HG03520 (cell line): Measurements from ENCODE around the gene PRKG2.
"Not testable (repeated sequence)": the region's sequence is repeated elsewhere in the genome, so short reads cannot be mapped to it uniquely, and the experiment has no call there.

Source experiments
- ATAC-seq: cut with Tn5 transposase; IDR thresholded peaks from one replicate; pipeline ENCODE4 v1.9.1; 2021; ENCODE audit warnings: mild to moderate bottlenecking, moderate library complexity; ENCODE audit not compliant: unreplicated experiment

Gene PRKG2

GRCh38 chr4:81162752-81163458, 52.1 kb downstream of the PRKG2 start:
- ATAC-seq, result no peak

GRCh38 chr4:81153714-81154323, 61.2 kb downstream of the PRKG2 start:
- ATAC-seq, result not testable (repeated sequence)

GRCh38 chr4:81152839-81153713, 61.9 kb downstream of the PRKG2 start:
- ATAC-seq, result no peak

- ATAC-seq, result no peak
Measured at GRCh38 chr4:81149976-81150375, 65.0 kb downstream of the PRKG2 start.

GRCh38 chr4:81148576-81148975, 66.4 kb downstream of the PRKG2 start:
- no peak for ATAC-seq

- no peak for ATAC-seq
Measured at GRCh38 chr4:81146466-81146865, 68.6 kb downstream of the PRKG2 start.

GRCh38 chr4:81143183-81143582, 71.8 kb downstream of the PRKG2 start:
- ATAC-seq, result no peak

- no peak for ATAC-seq
Measured at GRCh38 chr4:81142744-81143143, 72.3 kb downstream of the PRKG2 start.

- ATAC-seq, result no peak
Measured at GRCh38 chr4:81137894-81138293, 77.1 kb downstream of the PRKG2 start.

GRCh38 chr4:81137446-81137845, 77.6 kb downstream of the PRKG2 start:
- ATAC-seq, result no peak

- ATAC-seq, result no peak
Measured at GRCh38 chr4:81136161-81136905, 78.7 kb downstream of the PRKG2 start.

- no peak for ATAC-seq
Measured at GRCh38 chr4:81135501-81135900, 79.5 kb downstream of the PRKG2 start.

- no peak for ATAC-seq
Measured at GRCh38 chr4:81131563-81131962, 83.5 kb downstream of the PRKG2 start.

- ATAC-seq, result no peak
Measured at GRCh38 chr4:81131066-81131465, 84.0 kb downstream of the PRKG2 start.

GRCh38 chr4:81130569-81130968, 84.5 kb downstream of the PRKG2 start:
- no peak for ATAC-seq

- ATAC-seq, result no peak
Measured at GRCh38 chr4:81120055-81120454, 95.0 kb downstream of the PRKG2 start.

GRCh38 chr4:81118086-81118485, 96.9 kb downstream of the PRKG2 start:
- ATAC-seq, result no peak

- ATAC-seq, result no peak
Measured at GRCh38 chr4:81116566-81116965, 98.5 kb downstream of the PRKG2 start.

GRCh38 chr4:81113024-81113423, 102.0 kb downstream of the PRKG2 start:
- no peak for ATAC-seq

GRCh38 chr4:81109356-81109755, 105.7 kb downstream of the PRKG2 start:
- ATAC-seq, result no peak

- no peak for ATAC-seq
Measured at GRCh38 chr4:81106150-81106549, 108.9 kb downstream of the PRKG2 start.
